KMS-11 (cell line): ENCODE results near the gene MAP1LC3B.

Experiments used
- H2AFZ ChIP-seq: fragments of 200-600 bp; sonication (generic); 2 replicates; pipeline ENCODE4 v1.6.1; 2016; ENCODE audit warnings: antibody characterized with exemption, mixed run types, low read depth
- H3K27ac ChIP-seq: fragments of 200-600 bp; sonication (generic); 2 replicates; pipeline ENCODE4 v1.6.1; 2016; ENCODE audit warnings: mild to moderate bottlenecking, mixed run types
- H3K27me3 ChIP-seq: fragments of 200-600 bp; sonication (generic); 2 replicates; pipeline ENCODE4 v1.6.1; 2017; ENCODE audit warnings: mild to moderate bottlenecking, low read depth, mixed run types, moderate library complexity; ENCODE audit not compliant: insufficient read depth
- H3K36me3 ChIP-seq: fragments of 200-600 bp; sonication (generic); 2 replicates; pipeline ENCODE4 v1.6.1; 2017; ENCODE audit warnings: mild to moderate bottlenecking, mixed run types; ENCODE audit not compliant: insufficient read depth
- H3K4me1 ChIP-seq: fragments of 200-600 bp; sonication (generic); 2 replicates; pipeline ENCODE4 v1.6.1; 2016; ENCODE audit warnings: mild to moderate bottlenecking, low read depth, mixed run types; ENCODE audit not compliant: poor library complexity, severe bottlenecking
- H3K4me2 ChIP-seq: fragments of 200-600 bp; sonication (generic); 2 replicates; pipeline ENCODE4 v1.7.0; 2016; ENCODE audit warnings: mild to moderate bottlenecking, mixed run types
- H3K4me3 ChIP-seq: fragments of 200-600 bp; sonication (generic); IDR thresholded peaks from 2 replicates; pipeline ENCODE4 v1.6.1; 2017; ENCODE audit warnings: low read depth, low read length, mixed read lengths; ENCODE audit not compliant: insufficient read depth
- H3K79me2 ChIP-seq: fragments of 200-600 bp; sonication (generic); 2 replicates; pipeline ENCODE4 v1.6.1; 2016; ENCODE audit warnings: low read depth, mixed run types; ENCODE audit not compliant: insufficient read depth
- H3K9ac ChIP-seq: fragments of 200-600 bp; sonication (generic); 2 replicates; pipeline ENCODE4 v1.6.1; 2016; ENCODE audit warnings: mild to moderate bottlenecking, mixed run types
- H4K20me1 ChIP-seq: fragments of 200-600 bp; sonication (generic); 2 replicates; pipeline ENCODE4 v1.6.1; 2016; ENCODE audit warnings: mild to moderate bottlenecking, mixed run types; ENCODE audit not compliant: insufficient read depth
- TF ChIP-seq, protein P1 (sequence below): fragments of 200-600 bp; sonication (generic); conservative IDR thresholded peaks from 2 replicates; pipeline ENCODE4 v1.6.1; 2017; ENCODE audit warnings: low read depth, mild to moderate bottlenecking, antibody characterized with exemption, low read length, moderate library complexity, mixed read lengths

MAP1LC3B gene

DNA sequence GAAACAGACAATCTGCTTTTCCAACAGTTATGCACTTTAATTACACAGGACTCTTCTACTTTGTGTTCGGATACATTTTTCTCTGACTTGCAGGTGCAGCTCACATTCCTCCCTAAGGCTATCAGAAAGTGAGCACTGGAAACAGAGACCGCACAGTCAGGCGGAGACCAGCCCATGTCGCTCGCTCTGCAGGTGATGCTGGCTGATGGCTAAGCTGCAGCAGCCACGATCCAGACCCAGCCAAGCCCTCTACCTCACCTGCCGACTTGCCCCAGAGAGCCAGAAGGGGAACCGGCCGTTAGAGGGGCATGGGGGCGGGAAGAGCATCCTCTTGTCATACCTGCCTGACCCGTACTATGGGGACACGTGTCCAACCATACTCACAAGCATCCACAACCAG is 33.8 kb downstream of the MAP1LC3B start:
- TF ChIP-seq, protein P1, sequence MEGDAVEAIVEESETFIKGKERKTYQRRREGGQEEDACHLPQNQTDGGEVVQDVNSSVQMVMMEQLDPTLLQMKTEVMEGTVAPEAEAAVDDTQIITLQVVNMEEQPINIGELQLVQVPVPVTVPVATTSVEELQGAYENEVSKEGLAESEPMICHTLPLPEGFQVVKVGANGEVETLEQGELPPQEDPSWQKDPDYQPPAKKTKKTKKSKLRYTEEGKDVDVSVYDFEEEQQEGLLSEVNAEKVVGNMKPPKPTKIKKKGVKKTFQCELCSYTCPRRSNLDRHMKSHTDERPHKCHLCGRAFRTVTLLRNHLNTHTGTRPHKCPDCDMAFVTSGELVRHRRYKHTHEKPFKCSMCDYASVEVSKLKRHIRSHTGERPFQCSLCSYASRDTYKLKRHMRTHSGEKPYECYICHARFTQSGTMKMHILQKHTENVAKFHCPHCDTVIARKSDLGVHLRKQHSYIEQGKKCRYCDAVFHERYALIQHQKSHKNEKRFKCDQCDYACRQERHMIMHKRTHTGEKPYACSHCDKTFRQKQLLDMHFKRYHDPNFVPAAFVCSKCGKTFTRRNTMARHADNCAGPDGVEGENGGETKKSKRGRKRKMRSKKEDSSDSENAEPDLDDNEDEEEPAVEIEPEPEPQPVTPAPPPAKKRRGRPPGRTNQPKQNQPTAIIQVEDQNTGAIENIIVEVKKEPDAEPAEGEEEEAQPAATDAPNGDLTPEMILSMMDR: no peak
- Histone ChIP-seq H3K36me3 (no peaks in the 10 kb centered on the region), H3K4me3 (no peak overlapping the region), H3K79me2 (no peaks in the 10 kb centered on the region), H4K20me1 (no peaks in the 10 kb centered on the region), H3K9ac (no peak overlapping the region), H3K4me2 (no peak overlapping the region), H3K27me3 (no peaks in the 10 kb centered on the region), H3K27ac (no peak overlapping the region), H3K4me1 (no peaks in the 10 kb centered on the region), H2AFZ (no peak overlapping the region)

DNA sequence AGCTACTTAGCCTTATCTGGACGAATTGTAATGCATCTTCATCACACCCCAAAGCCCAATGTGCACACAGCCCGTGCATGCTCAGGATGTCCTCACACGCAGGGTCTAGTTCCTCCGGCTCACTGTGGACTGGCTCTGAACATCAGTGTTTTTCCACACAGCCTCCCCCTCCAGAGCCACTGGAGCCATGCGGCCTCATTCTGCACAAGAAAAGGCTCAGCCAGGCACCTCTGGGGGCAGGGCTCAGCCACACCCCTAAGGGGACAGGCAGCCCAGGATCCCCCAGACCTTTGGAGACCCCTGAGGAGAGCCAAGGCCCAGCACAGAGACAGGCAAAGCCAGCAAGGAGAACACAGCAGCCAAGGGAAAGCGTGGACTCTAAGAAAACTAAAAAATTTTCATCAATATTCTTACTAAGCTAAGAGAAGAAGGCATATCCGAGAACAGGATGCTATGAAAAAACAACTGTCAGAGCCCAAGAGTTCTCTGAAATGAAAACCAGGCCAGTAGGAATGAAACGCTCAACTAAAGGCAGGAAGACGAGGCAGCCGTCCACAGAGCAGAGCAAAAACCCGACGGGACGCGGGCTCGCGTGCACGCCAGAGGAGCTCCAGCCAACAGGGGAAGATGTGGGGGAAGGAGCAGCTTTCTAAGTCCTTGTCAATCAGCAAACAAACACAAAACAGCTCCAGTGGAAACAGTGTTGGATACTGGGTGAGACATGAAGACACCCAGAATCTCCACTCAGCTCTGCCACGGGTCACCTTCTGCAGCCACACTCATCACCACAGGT is 34.5 kb downstream of the MAP1LC3B start:
- no peak overlapping the region for H3K4me2 ChIP-seq
- no peaks in the 10 kb centered on the region for H3K27me3 ChIP-seq
- no peak overlapping the region for H2AFZ ChIP-seq
- TF ChIP-seq, protein P1: no peak
- no peaks in the 10 kb centered on the region for H4K20me1 ChIP-seq
- H3K27ac ChIP-seq: no peak overlapping the region
- no peak overlapping the region for H3K9ac ChIP-seq
- no peak overlapping the region for H3K4me3 ChIP-seq
- H3K79me2 ChIP-seq: no peaks in the 10 kb centered on the region
- no peaks in the 10 kb centered on the region for H3K4me1 ChIP-seq
- no peaks in the 10 kb centered on the region for H3K36me3 ChIP-seq

DNA sequence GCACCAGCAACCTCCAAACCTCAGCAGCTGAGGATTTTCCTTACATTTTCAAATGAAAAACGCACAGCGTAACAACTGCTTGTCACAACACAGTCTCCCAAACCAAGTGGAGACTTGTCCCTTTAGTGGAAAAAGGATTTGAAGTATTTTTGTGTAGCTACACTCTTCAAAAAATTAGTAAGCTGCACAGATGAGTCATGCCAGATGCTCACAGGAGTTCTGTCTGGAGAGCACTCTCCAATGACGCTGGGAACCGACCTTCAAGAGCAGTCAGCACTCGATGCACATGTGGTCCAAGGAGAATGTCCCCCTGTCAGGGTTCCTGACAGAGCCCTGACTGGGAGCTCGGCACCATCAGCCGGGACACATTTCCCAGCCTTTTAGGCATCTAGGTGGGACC is 39.8 kb downstream of the MAP1LC3B start:
- Histone ChIP-seq H3K9ac (no peak overlapping the region), H3K27ac (no peak overlapping the region), H3K27me3 (no peaks in the 10 kb centered on the region), H3K4me3 (no peak overlapping the region), H3K4me2 (no peak overlapping the region), H3K79me2 (no peaks in the 10 kb centered on the region), H2AFZ (no peak overlapping the region), H3K36me3 (no peaks in the 10 kb centered on the region), H3K4me1 (no peaks in the 10 kb centered on the region), H4K20me1 (no peaks in the 10 kb centered on the region)
- TF ChIP-seq, protein P1: no peak

DNA sequence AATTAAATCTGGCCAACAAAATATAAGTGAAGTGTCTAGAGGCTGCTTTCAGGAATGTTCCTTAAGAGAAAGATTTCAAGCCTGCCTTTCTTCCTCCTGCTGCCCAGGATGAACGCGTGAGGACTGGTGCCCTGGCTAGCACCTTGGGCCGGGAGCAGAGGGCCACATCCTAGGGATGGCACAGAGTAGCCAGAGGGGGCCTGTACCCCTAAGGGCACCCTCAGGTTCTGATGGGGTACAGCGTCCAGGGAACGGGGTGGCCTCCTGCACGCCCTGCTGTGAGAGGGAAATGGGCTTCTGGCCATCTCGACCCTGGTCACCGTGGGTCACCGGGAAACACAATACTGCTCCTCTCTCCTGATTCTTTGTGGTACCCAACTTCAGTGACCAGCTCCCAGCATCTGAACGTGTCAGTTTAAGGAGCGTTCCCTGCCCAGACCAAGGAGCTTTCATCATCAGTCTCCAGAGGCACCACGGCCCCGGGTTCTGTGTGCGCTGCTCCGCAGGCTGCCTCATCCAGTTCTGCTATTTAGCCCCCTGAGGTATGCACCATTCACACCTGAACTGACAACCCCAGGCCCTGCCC is 40.3 kb downstream of the MAP1LC3B start:
- H3K4me1 ChIP-seq: no peaks in the 10 kb centered on the region
- no peaks in the 10 kb centered on the region for H3K79me2 ChIP-seq
- no peaks in the 10 kb centered on the region for H4K20me1 ChIP-seq
- H3K27me3 ChIP-seq: no peaks in the 10 kb centered on the region
- no peak overlapping the region for H3K9ac ChIP-seq
- no peak overlapping the region for H3K27ac ChIP-seq
- no peaks in the 10 kb centered on the region for H3K36me3 ChIP-seq
- TF ChIP-seq, protein P1: no peak
- H2AFZ ChIP-seq: no peak overlapping the region
- H3K4me3 ChIP-seq: no peak overlapping the region
- no peak overlapping the region for H3K4me2 ChIP-seq
